DOHH2 (cell line): ENCODE measurements around the gene ASMTL.

Source experiments
- H3F3A ChIP-seq: fragments of 200-600 bp; sonication (generic), shearing (Covaris generic); 2 replicates; pipeline ENCODE4 v1.6.0; 2016; ENCODE audit warnings: antibody characterized with exemption, mild to moderate bottlenecking; ENCODE audit not compliant: control insufficient read depth, insufficient read depth
- H3K27ac ChIP-seq: fragments of 200-600 bp; sonication (generic); 2 replicates; pipeline ENCODE4 v1.5.1; 2014; ENCODE audit warnings: low read depth, mild to moderate bottlenecking, low read length, moderate library complexity
- H3K27me3 ChIP-seq: fragments of 200-600 bp; sonication (generic); 2 replicates; pipeline ENCODE4 v1.6.1; 2014; ENCODE audit warnings: mild to moderate bottlenecking, low read length, mixed read lengths; ENCODE audit not compliant: control insufficient read depth
- H3K36me3 ChIP-seq: fragments of 200-600 bp; sonication (generic); 2 replicates; pipeline ENCODE4 v1.6.1; 2014; ENCODE audit warnings: mild to moderate bottlenecking, low read length, moderate library complexity, mixed read lengths; ENCODE audit not compliant: control insufficient read depth
- H3K4me1 ChIP-seq: fragments of 200-600 bp; sonication (generic); 2 replicates; pipeline ENCODE4 v1.6.1; 2014; ENCODE audit warnings: mild to moderate bottlenecking, low read length, mixed read lengths; ENCODE audit not compliant: control insufficient read depth
- H3K4me2 ChIP-seq: fragments of 200-600 bp; sonication (generic); 2 replicates; pipeline ENCODE4 v1.6.0; 2014; ENCODE audit warnings: mild to moderate bottlenecking, low read length, moderate library complexity
- H3K4me3 ChIP-seq: fragments of 200-600 bp; sonication (generic); 2 replicates; pipeline ENCODE4 v1.5.1; 2014; ENCODE audit warnings: mild to moderate bottlenecking, low read length, mixed read lengths
- H3K79me2 ChIP-seq: fragments of 200-600 bp; sonication (generic); 2 replicates; pipeline ENCODE4 v1.6.1; 2014; ENCODE audit warnings: mild to moderate bottlenecking, low read length, mixed read lengths; ENCODE audit not compliant: control insufficient read depth
- H3K9me2 ChIP-seq: fragments of 200-600 bp; sonication (generic); replicated peaks from 2 replicates; pipeline ENCODE4 v1.6.1; 2014; ENCODE audit warnings: mild to moderate bottlenecking, low read length, mixed read lengths; ENCODE audit not compliant: control insufficient read depth
- H3K9me3 ChIP-seq: fragments of 200-600 bp; sonication (generic); 2 replicates; pipeline ENCODE4 v1.6.1; 2014; ENCODE audit warnings: antibody characterized with exemption, low read length, mixed read lengths; ENCODE audit not compliant: control insufficient read depth, insufficient read depth
- H4K20me1 ChIP-seq: fragments of 200-600 bp; sonication (generic); 2 replicates; pipeline ENCODE4 v1.6.0; 2014; ENCODE audit warnings: low read depth, mild to moderate bottlenecking, antibody characterized with exemption, low read length, moderate library complexity; ENCODE audit not compliant: control insufficient read depth, insufficient read depth
- CTCF ChIP-seq: fragments of 200-600 bp; sonication (generic); IDR thresholded peaks from one replicate; pipeline ENCODE4 v1.5.1; 2014; ENCODE audit warnings: antibody characterized with exemption, mild to moderate bottlenecking, low read depth, low read length; ENCODE audit not compliant: poor library complexity, severe bottlenecking
- EZH2phosphoT487 ChIP-seq: fragments of 200-600 bp; sonication (generic); IDR thresholded peaks from 2 replicates; pipeline ENCODE4 v1.6.1; 2017; ENCODE audit warnings: borderline replicate concordance, mild to moderate bottlenecking, antibody characterized with exemption, low read length, moderate library complexity, mixed read lengths

ASMTL gene

GRCh38 chrX:1488745-1489144 lies 36.0 kb upstream of the ASMTL start:
- Histone ChIP-seq H3K27me3 (no peaks in the 10 kb centered on the region), H3K9me2 (no peaks in the 10 kb centered on the region), H3K36me3 (peaks cover 88% of the 10 kb centered on the region), H3K27ac (peak overlapping the region; percentile 82), H3K4me2 (peak overlapping the region; percentile 69), H3K4me1 (peaks cover 76% of the 10 kb centered on the region), H3K4me3 (peak overlapping the region; percentile 52), H3K9me3 (peaks cover 8% of the 10 kb centered on the region; the same call in 1 of the 2 replicates), H3F3A (peaks cover 74% of the 10 kb centered on the region), H3K79me2 (peaks cover 83% of the 10 kb centered on the region), H4K20me1 (peaks cover 15% of the 10 kb centered on the region)
- no peak for TF ChIP-seq EZH2phosphoT487
- no peak for TF ChIP-seq CTCF

- Histone ChIP-seq H3K27me3 (no peaks in the 10 kb centered on the region), H3K79me2 (peaks cover 82% of the 10 kb centered on the region), H4K20me1 (peaks cover 15% of the 10 kb centered on the region), H3F3A (peaks cover 75% of the 10 kb centered on the region), H3K27ac (peak overlapping the region; percentile 82), H3K4me2 (peak overlapping the region; percentile 69), H3K9me3 (peaks cover 8% of the 10 kb centered on the region; the same call in 1 of the 2 replicates), H3K4me3 (peak overlapping the region; percentile 52), H3K4me1 (peaks cover 78% of the 10 kb centered on the region), H3K36me3 (peaks cover 90% of the 10 kb centered on the region), H3K9me2 (no peaks in the 10 kb centered on the region)
- TF ChIP-seq EZH2phosphoT487 = no peak
- TF ChIP-seq CTCF = no peak
These were observed 35.4 kb upstream of the ASMTL start for GRCh38 chrX:1488141-1488540.

- H3K27me3 ChIP-seq = no peaks in the 10 kb centered on the region
- no peak for TF ChIP-seq EZH2phosphoT487
- TF ChIP-seq CTCF = no peak
- peaks cover 8% of the 10 kb centered on the region; the same call in 1 of the 2 replicates for H3K9me3 ChIP-seq
- peaks cover 77% of the 10 kb centered on the region for H3K79me2 ChIP-seq
- H3K36me3 ChIP-seq = peaks cover 85% of the 10 kb centered on the region
- H3K4me2 ChIP-seq = peak overlapping the region; percentile 69
- H3F3A ChIP-seq = peaks cover 73% of the 10 kb centered on the region
- H3K27ac ChIP-seq = peak overlapping the region; percentile 82
- H3K4me3 ChIP-seq = peak overlapping the region; percentile 52
- no peaks in the 10 kb centered on the region for H3K9me2 ChIP-seq
- H4K20me1 ChIP-seq = peaks cover 15% of the 10 kb centered on the region
- H3K4me1 ChIP-seq = peaks cover 75% of the 10 kb centered on the region
These were observed 34.7 kb upstream of the ASMTL start for GRCh38 chrX:1487401-1487800.
